Peyer's patch (tissue), 4 donors: ENCODE data around the gene DSG3. TPM values are rescaled to one million over a fixed set of nuclear protein-coding genes. Genes with fewer than 3 reads are reported as not detected.
A peak's percentile ranks its signal among the peaks of the same experiment; 100 is the strongest.

Source experiments
- DNase-seq, 3 donors: peaks; one replicate each; pipeline ENCODE4 v3.0.0-alpha.2; 2017 to 2019
- H3K27ac ChIP-seq, 4 donors: fragments of 200-600 bp; sonication (generic); one replicate each; pipeline ENCODE4 v1.5.1; 2016 to 2019
- H3K27me3 ChIP-seq, 2 donors: fragments of 200-600 bp; sonication (generic); one replicate each; pipeline ENCODE4 v1.5.1; 2019
- H3K36me3 ChIP-seq, 3 donors: fragments of 200-600 bp; sonication (generic); one replicate each; pipeline ENCODE4 v1.5.1; 2016 to 2019
- H3K4me1 ChIP-seq, 4 donors: fragments of 200-600 bp; sonication (generic); one replicate each; pipeline ENCODE4 v1.5.1; 2016 to 2019
- H3K4me3 ChIP-seq, 4 donors: fragments of 200-600 bp; sonication (generic); 1 replicate in 3 of 4; 2 replicates in 1 of 4; pipeline ENCODE4 v1.5.1; 2016 to 2019; ENCODE audit warnings: mild to moderate bottlenecking in 1 of 4
- H3K9me3 ChIP-seq, 4 donors: fragments of 200-600 bp; sonication (generic); one replicate each; pipeline ENCODE4 v1.5.1; 2016 to 2019; ENCODE audit warnings: mild to moderate bottlenecking in 1 of 4
- CTCF ChIP-seq, 6 experiments: fragments of 450-650 bp in 4 of 6; fragments of 200-600 bp in 2 of 6; sonication (generic) in 1 of 6; IDR thresholded peaks; one replicate each; pipeline ENCODE4 v1.5.1; 2017 to 2019; ENCODE audit warnings: antibody characterized with exemption in 6 of 6, mild to moderate bottlenecking in 3 of 6, moderate library complexity in 1 of 6
- POLR2A ChIP-seq, 2 donors: fragments of 450-650 bp; IDR thresholded peaks; one replicate each; pipeline ENCODE4 v1.5.1; 2017; ENCODE audit warnings: antibody characterized with exemption in 2 of 2, mild to moderate bottlenecking in 2 of 2, moderate library complexity in 2 of 2
- total RNA-seq, 4 donors: library from RNA; depleted of rRNA; stranded (reverse); fragments of >200 nt; gene quantifications; one replicate each; pipeline ENCODE4 v1.1.0, GENCODE V29; 2016

Gene DSG3
- total RNA-seq, 4 donors from 2014 or later = 3.7 to 11.4 (median 11.0) TPM; not detected in 1

GRCh38 chr18:31444142-31444541 is 3.4 kb upstream of the DSG3 start:
- no peak for DNase-seq
- Histone ChIP-seq H3K27me3 (no peaks in the 10 kb centered on the region), H3K36me3 (no peaks in the 10 kb centered on the region), H3K27ac (no peak overlapping the region), H3K4me1 (no peaks in the 10 kb centered on the region), H3K9me3 (no peaks in the 10 kb centered on the region), H3K4me3 (no peak overlapping the region)
- TF ChIP-seq POLR2A (IDR thresholded peaks at IDR 0.05) = no peak
- no peak for TF ChIP-seq CTCF (IDR thresholded peaks at IDR 0.05)

- Histone ChIP-seq H3K4me3 (no peak overlapping the region), H3K4me1 (no peaks in the 10 kb centered on the region), H3K27me3 (no peaks in the 10 kb centered on the region), H3K9me3 (no peaks in the 10 kb centered on the region), H3K27ac (no peak overlapping the region), H3K36me3 (no peaks in the 10 kb centered on the region)
- DNase-seq = no peak
- TF ChIP-seq CTCF (IDR thresholded peaks at IDR 0.05) (no peak), POLR2A (IDR thresholded peaks at IDR 0.05) (no peak)
Observed at GRCh38 chr18:31445908-31446307, 1.6 kb upstream of the DSG3 start.

- H3K36me3 ChIP-seq = no peaks in the 10 kb centered on the region
- no peak for DNase-seq
- H3K4me1 ChIP-seq = no peaks in the 10 kb centered on the region
- H3K9me3 ChIP-seq = no peaks in the 10 kb centered on the region
- H3K4me3 ChIP-seq = no peak overlapping the region
- TF ChIP-seq POLR2A (IDR thresholded peaks at IDR 0.05) = no peak
- H3K27ac ChIP-seq = no peak overlapping the region
- no peaks in the 10 kb centered on the region for H3K27me3 ChIP-seq
Observed at GRCh38 chr18:31446854-31447253, 687 bp upstream of the DSG3 start.

GRCh38 chr18:31450409-31450808 is 2.9 kb downstream of the DSG3 start:
- Histone ChIP-seq H3K4me1 (no peaks in the 10 kb centered on the region), H3K36me3 (no peaks in the 10 kb centered on the region), H3K27me3 (no peaks in the 10 kb centered on the region), H3K9me3 (no peaks in the 10 kb centered on the region), H3K4me3 (no peak overlapping the region), H3K27ac (no peak overlapping the region)
- no peak for DNase-seq
- TF ChIP-seq CTCF (IDR thresholded peaks at IDR 0.05) (no peak), POLR2A (IDR thresholded peaks at IDR 0.05) (no peak)

GRCh38 chr18:31451625-31452024 is 4.1 kb downstream of the DSG3 start:
- Histone ChIP-seq H3K36me3 (no peaks in the 10 kb centered on the region), H3K27me3 (no peaks in the 10 kb centered on the region), H3K9me3 (no peaks in the 10 kb centered on the region), H3K27ac (peak overlapping the region in 1 of 4 donors; percentile 46), H3K4me3 (no peak overlapping the region), H3K4me1 (no peaks in the 10 kb centered on the region)
- DNase-seq = no peak
- TF ChIP-seq CTCF (IDR thresholded peaks at IDR 0.05) (no peak), POLR2A (IDR thresholded peaks at IDR 0.05) (no peak)

GRCh38 chr18:31454066-31454708 is 6.6 kb downstream of the DSG3 start:
- H3K4me3 ChIP-seq = no peak overlapping the region
- no peaks in the 10 kb centered on the region for H3K36me3 ChIP-seq
- no peaks in the 10 kb centered on the region for H3K27me3 ChIP-seq
- no peak for DNase-seq
- H3K4me1 ChIP-seq = no peaks in the 10 kb centered on the region
- TF ChIP-seq CTCF (IDR thresholded peaks at IDR 0.05) (no peak), POLR2A (IDR thresholded peaks at IDR 0.05) (no peak)
- H3K9me3 ChIP-seq = no peaks in the 10 kb centered on the region
- no peak overlapping the region for H3K27ac ChIP-seq
